ENCODE data around the gene KLHL28.

KLHL28 gene

GRCh38 chr14:44961554-44962333 is at the start of gene KLHL28, which contains the start of gene TOGARAM1:
Gene KLHL28, minus strand, starts transcription at chr14:44961947. Its CDS starts 16,019 bp downstream, at chr14:44945928.
Gene TOGARAM1, plus strand, starts transcription at chr14:44962190. Its CDS starts 232 bp downstream, at chr14:44962422.
- DNase-seq: peak; percentile 98

GRCh38 chr14:45003924-45004323 is 42.2 kb upstream of the KLHL28 start:
- no peak for DNase-seq

GRCh38 chr14:44995770-44996294 is 34.1 kb upstream of the KLHL28 start:
- no peak for DNase-seq

GRCh38 chr14:44995196-44995595 is 33.4 kb upstream of the KLHL28 start:
- no peak for DNase-seq

GRCh38 chr14:44990533-44990932 is 28.8 kb upstream of the KLHL28 start:
- no peak for DNase-seq

- no peak for DNase-seq
Observed at GRCh38 chr14:44989497-44990440, 28.0 kb upstream of the KLHL28 start.

- DNase-seq: no peak
Observed at GRCh38 chr14:44988694-44989093, 26.9 kb upstream of the KLHL28 start.

- DNase-seq: no peak
Observed at GRCh38 chr14:44982594-44982993, 20.8 kb upstream of the KLHL28 start.

GRCh38 chr14:44981198-44981597 is 19.5 kb upstream of the KLHL28 start:
- DNase-seq: no peak

GRCh38 chr14:44979740-44980356 is 18.1 kb upstream of the KLHL28 start:
- no peak for DNase-seq

GRCh38 chr14:44979273-44979672 is 17.5 kb upstream of the KLHL28 start:
- DNase-seq: no peak

- no peak for DNase-seq
Observed at GRCh38 chr14:44971459-44971858, 9.7 kb upstream of the KLHL28 start.

- no peak for DNase-seq
Observed at GRCh38 chr14:44970907-44971306, 9.2 kb upstream of the KLHL28 start.

GRCh38 chr14:44968714-44969113 is 7.0 kb upstream of the KLHL28 start:
- DNase-seq: no peak

- DNase-seq: no peak
Observed at GRCh38 chr14:44966601-44967336, 5.0 kb upstream of the KLHL28 start.

GRCh38 chr14:44963775-44964380 is 2.1 kb upstream of the KLHL28 start:
- DNase-seq: no peak

GRCh38 chr14:44963044-44963528 is 1.3 kb upstream of the KLHL28 start:
- DNase-seq: no peak

GRCh38 chr14:44962334-44963043 is 742 bp upstream of the KLHL28 start:
- DNase-seq: no peak

GRCh38 chr14:44961151-44961553 is 595 bp downstream of the KLHL28 start:
- DNase-seq: peak; percentile 72

GRCh38 chr14:44960646-44961045 is 1.1 kb downstream of the KLHL28 start:
- DNase-seq: no peak

- DNase-seq: no peak
Observed at GRCh38 chr14:44960146-44960545, 1.6 kb downstream of the KLHL28 start.
